Activated B cell treated with CpG ODN at 0.5 μM for 24 hours (primary cell): ENCODE results near the gene MYLK2. TPM values are rescaled to one million over a fixed set of nuclear protein-coding genes. Genes with fewer than 3 reads are reported as not detected.

Experiments
- ATAC-seq: fragments of 200-7000 bp; cut with Tn5 transposase; one replicate; pipeline ENCODE4 v1.10.0; 2021; ENCODE audit warnings: low read depth, mild to moderate bottlenecking, moderate library complexity
- CTCF ChIA-PET: fragments of 350-600 bp; sonication (Branson Sonifier 250); formaldehyde crosslinking; loops from one replicate; lab custom pipeline; 2021; ENCODE audit warnings: antibody characterized with exemption; lab: Charles Lee
- POLR2A ChIA-PET: fragments of 350-600 bp; sonication (Branson Sonifier 250); formaldehyde crosslinking; loops from one replicate; lab custom pipeline; 2021; ENCODE audit warnings: antibody characterized with exemption; lab: Charles Lee
- DNase-seq: peaks from one replicate; pipeline ENCODE4 v3.0.0; 2022
- H3K27ac Mint-ChIP-seq: one replicate; pipeline ENCODE4 v1.8.0; 2020; ENCODE audit warnings: mixed read lengths
- H3K27me3 Mint-ChIP-seq: one replicate; pipeline ENCODE4 v1.8.0; 2021; ENCODE audit warnings: mixed read lengths
- H3K36me3 Mint-ChIP-seq: one replicate; pipeline ENCODE4 v1.8.0; 2021; ENCODE audit warnings: low read depth, mixed read lengths
- H3K4me1 Mint-ChIP-seq: one replicate; pipeline ENCODE4 v1.8.0; 2021; ENCODE audit warnings: mixed read lengths
- H3K4me3 Mint-ChIP-seq: one replicate; pipeline ENCODE4 v1.8.0; 2020; ENCODE audit warnings: mild to moderate bottlenecking, mixed read lengths
- H3K9me3 Mint-ChIP-seq: one replicate; pipeline ENCODE4 v1.8.0; 2020; ENCODE audit warnings: mixed read lengths
- intact Hi-C: fragments of 100-400 bp; cut with micrococcal nuclease; formaldehyde crosslinking; loops from one replicate; pipeline ENCODE4 v1.15.1; 2024
- total RNA-seq: library from RNA; stranded (reverse); gene quantifications from 2 replicates; pipeline ENCODE4 v1.2.3, GENCODE V29; 2022
- TF ChIP-seq, protein P1 (sequence below): fragments of 200-600 bp; IDR thresholded peaks from one replicate; pipeline ENCODE4 v1.8.0; 2022; ENCODE audit warnings: antibody characterized with exemption, mild to moderate bottlenecking

Gene MYLK2
- total RNA-seq, 1 donor from 2014 or later, result not detected

DNA sequence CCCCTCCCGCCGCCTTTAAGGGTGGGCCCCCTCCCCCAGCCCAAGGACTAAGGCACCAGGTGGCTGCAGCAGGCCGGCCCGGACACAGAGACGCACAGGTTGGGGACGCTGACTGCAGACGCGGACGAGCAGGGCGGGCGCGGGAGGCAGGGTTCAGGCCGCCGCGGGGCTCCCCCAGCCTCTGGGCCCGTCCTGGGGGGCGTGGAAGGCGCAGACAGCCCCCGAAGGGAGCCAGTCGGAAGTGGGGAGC lies 41.9 kb downstream of the MYLK2 start:
- H3K4me1 Mint-ChIP-seq, result peaks cover 18% of the 10 kb centered on the region
- ATAC-seq, result peak; percentile 18
- CTCF ChIA-PET, result interaction anchor here (1.1 to 1.3 kb wide), 2 partner anchors 8 to 9 kb away, joined by 3 read pairs; no protein-coding TSS in a partner anchor

GRCh38 chr20:31861385-31862156 lies 42.4 kb downstream of the MYLK2 start:
- ChIA-PET CTCF (interaction anchor here (1.1 to 1.3 kb wide), 2 partner anchors 8 to 9 kb away, joined by 3 read pairs; no protein-coding TSS in a partner anchor), POLR2A (interaction anchor here (0.7 kb wide), 1 partner anchor 18 kb away, joined by 5 read pairs; no protein-coding TSS in a partner anchor)
- Mint-ChIP-seq H3K4me3 (peak overlapping the region; percentile 56), H3K9me3 (no peaks in the 10 kb centered on the region), H3K27me3 (peaks cover 6% of the 10 kb centered on the region), H3K36me3 (no peaks in the 10 kb centered on the region), H3K4me1 (peaks cover 18% of the 10 kb centered on the region), H3K27ac (no peak overlapping the region)
- TF ChIP-seq, protein P1, sequence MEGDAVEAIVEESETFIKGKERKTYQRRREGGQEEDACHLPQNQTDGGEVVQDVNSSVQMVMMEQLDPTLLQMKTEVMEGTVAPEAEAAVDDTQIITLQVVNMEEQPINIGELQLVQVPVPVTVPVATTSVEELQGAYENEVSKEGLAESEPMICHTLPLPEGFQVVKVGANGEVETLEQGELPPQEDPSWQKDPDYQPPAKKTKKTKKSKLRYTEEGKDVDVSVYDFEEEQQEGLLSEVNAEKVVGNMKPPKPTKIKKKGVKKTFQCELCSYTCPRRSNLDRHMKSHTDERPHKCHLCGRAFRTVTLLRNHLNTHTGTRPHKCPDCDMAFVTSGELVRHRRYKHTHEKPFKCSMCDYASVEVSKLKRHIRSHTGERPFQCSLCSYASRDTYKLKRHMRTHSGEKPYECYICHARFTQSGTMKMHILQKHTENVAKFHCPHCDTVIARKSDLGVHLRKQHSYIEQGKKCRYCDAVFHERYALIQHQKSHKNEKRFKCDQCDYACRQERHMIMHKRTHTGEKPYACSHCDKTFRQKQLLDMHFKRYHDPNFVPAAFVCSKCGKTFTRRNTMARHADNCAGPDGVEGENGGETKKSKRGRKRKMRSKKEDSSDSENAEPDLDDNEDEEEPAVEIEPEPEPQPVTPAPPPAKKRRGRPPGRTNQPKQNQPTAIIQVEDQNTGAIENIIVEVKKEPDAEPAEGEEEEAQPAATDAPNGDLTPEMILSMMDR, result no peak
- DNase-seq (peak; percentile 62), ATAC-seq (peak; percentile 88)
- intact Hi-C loops, result loop anchor here (1.0 to 5.0 kb wide), 4 partner anchors 19 to 155 kb away; partner anchors contain the start of gene PDRG1

More for the DNA sequence above, 41.9 kb downstream of the MYLK2 start:
- Mint-ChIP-seq H3K27ac (no peak overlapping the region), H3K36me3 (no peaks in the 10 kb centered on the region), H3K27me3 (peaks cover 6% of the 10 kb centered on the region), H3K4me3 (peak overlapping the region; percentile 46), H3K9me3 (no peaks in the 10 kb centered on the region)
- TF ChIP-seq, protein P1, result no peak
- no peak for DNase-seq
- intact Hi-C loops, result loop anchor here (1.0 to 5.0 kb wide), 4 partner anchors 19 to 156 kb away; partner anchors contain the start of gene PDRG1
- POLR2A ChIA-PET, result no interaction called here

DNA sequence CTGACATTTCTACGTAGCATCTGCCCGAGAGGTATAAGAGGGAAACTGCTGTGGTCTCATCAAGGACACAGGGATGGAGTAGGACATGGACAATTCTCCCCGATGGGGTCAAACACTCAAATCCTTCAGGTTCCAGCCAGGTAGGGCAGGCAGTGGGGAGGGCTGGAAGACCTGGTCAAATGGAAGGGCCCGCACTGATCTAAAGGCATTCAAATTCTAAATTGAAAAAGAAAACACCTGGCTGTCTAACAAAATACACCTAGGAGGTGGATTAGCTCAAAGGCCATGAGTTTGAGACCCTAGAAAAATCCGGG lies 43.0 kb downstream of the MYLK2 start:
- intact Hi-C loops, result loop anchor here (5.0 kb wide), 1 partner anchor 35 kb away; no protein-coding TSS in a partner anchor
- DNase-seq (no peak), ATAC-seq (no peak)
- POLR2A ChIA-PET, result interaction anchor here (0.7 kb wide), 1 partner anchor 17 kb away, joined by 5 read pairs; no protein-coding TSS in a partner anchor
- Mint-ChIP-seq H3K27ac (no peak overlapping the region), H3K9me3 (no peaks in the 10 kb centered on the region), H3K36me3 (no peaks in the 10 kb centered on the region), H3K27me3 (peaks cover 6% of the 10 kb centered on the region), H3K4me1 (peaks cover 21% of the 10 kb centered on the region), H3K4me3 (peak overlapping the region; percentile 56)
- CTCF ChIA-PET, result interaction anchor here (0.8 to 1.3 kb wide), 4 partner anchors 9 to 229 kb away, joined by 3 read pairs; no protein-coding TSS in a partner anchor
- TF ChIP-seq, protein P1, result no peak

- Mint-ChIP-seq H3K27me3 (peaks cover 8% of the 10 kb centered on the region), H3K9me3 (no peaks in the 10 kb centered on the region), H3K4me1 (peaks cover 22% of the 10 kb centered on the region), H3K27ac (no peak overlapping the region), H3K4me3 (no peak overlapping the region), H3K36me3 (no peaks in the 10 kb centered on the region)
- intact Hi-C loops, result loop anchor here (5.0 kb wide), 1 partner anchor 35 kb away; no protein-coding TSS in a partner anchor
- CTCF ChIA-PET, result interaction anchor here (0.8 to 1.3 kb wide), 2 partner anchors 16 to 229 kb away, joined by 3 read pairs; no protein-coding TSS in a partner anchor
- no peak for DNase-seq
- TF ChIP-seq, protein P1, result no peak
- POLR2A ChIA-PET, result interaction anchor here (0.6 kb wide), 2 partner anchors 90 to 289 kb away, joined by 3 to 4 read pairs; no protein-coding TSS in a partner anchor
- no peak for ATAC-seq
Observed at GRCh38 chr20:31862506-31862905, 43.4 kb downstream of the MYLK2 start.
